GM21576 (cell line): Measurements from ENCODE around the gene NCAPH2.

Source experiments
- ATAC-seq: cut with Tn5 transposase; IDR thresholded peaks from one replicate; pipeline ENCODE4 v1.9.1; 2021; ENCODE audit warnings: mild to moderate bottlenecking, moderate library complexity; ENCODE audit not compliant: unreplicated experiment

NCAPH2 gene

DNA sequence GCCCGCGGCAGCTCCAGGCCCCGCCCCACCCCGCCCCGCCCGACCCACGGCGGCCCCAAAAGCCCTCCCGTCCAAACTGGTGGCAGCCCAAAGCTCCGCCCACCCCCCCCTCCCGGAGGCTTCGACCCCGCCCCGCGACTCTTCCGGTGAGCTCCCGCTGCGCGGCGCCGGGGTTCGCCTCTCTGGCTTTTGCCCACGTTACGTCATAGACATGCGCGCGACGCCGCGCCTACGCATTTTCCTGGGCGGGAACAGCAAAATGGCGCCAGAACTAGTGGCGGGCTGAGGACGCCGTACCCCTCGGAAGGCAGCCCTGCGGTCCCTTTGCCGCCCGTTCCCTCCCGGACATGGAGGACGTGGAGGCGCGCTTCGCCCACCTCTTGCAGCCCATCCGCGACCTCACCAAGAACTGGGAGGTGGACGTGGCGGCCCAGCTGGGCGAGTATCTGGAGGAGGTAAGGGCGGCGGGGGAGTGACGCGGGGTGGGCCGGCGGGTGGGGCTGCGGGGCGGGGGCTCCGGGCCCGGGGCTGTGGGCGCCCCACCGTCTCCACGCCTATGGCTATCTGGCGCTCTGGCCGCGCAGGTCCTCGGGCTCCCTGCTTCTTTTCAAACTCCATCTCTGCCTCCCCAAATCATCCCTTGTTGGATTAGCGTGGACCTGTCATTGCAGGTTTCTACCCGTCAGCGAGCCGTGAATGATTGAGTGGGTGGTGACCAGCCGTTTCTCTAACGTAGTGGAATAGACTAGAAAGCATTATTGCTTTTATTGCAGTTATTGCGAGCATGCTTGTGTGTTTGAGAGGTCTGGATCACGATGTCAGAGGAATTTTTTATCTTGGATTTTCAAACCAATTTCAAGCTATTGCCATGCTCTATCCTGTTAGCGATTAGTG lies at the start of gene NCAPH2:
Gene NCAPH2, plus strand, starts transcription at position 234 of the 894 bp plus-strand sequence. Its CDS starts 114 bp downstream, at position 348.
- ATAC-seq, result peak; percentile 57

DNA sequence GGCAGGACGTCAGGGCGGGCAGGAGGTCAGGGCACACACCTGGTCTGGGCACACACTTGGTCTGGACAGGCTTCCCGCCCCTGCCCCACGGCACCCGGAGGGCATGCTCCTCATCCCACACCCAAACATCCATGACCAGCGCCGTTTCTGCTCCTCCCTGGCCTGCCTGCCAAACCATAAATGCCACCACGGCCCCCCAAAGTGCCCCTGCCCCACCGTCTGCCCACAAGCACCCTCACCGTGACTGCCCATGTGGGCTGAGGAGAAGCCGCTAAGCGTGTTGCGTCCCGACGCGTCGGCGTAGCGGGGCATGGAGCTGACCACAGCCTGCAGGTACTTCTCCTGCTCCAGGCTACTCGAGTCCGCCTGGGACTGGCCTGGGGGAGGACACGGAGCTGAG lies 49.0 kb upstream of the NCAPH2 start:
- ATAC-seq, result no peak

DNA sequence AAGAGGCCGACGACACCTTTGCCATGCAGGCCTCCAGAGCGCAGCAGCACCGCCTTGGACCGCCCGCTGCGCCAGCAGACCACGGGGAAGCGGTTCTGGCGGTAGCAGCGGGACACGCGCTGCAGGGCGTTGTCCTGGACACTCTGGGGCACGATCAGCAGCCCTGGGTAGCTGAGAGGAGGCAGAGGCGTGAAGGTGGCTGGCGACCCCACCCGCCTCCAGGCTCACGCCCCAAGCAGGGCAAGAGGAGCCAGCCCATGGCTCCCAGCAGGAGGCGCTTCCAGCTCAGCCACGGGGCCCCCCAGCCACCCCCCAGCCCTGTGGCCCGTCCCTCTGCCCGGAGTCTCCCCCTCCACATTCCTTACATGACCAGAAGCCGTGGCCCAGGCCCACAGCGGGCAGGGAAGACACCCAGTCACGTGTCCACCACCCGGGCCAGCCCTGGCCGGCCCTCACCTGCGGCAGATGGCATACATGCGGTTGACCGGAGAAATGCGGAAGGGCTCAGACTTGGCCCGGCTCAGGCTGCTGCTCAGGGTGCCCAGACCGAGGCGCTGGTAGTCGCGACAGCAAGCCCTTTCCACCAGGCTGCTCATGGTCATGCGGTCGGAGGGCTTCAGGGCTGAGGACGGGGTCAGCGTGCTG lies 48.4 kb upstream of the NCAPH2 start:
- ATAC-seq, result no peak

DNA sequence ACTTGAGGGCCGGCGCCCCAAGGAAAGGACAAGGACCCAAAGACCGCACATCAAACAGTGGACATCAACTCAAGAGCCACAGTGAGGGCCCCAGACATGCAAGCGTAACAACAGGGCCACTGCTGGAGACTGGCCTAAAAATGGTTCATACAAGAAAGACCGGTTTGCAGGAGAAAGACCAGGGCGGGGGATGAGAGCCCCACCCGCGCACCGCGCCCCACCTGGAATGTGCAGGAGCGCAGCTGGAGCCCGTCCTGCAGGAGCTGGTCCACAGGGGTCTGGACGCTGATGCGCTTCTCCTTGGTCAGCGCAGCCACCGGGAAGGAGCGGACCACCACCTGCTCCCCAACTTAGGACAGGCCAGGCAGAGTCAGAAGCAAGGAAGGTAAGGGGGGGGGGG lies 47.1 kb upstream of the NCAPH2 start:
- ATAC-seq, result no peak

DNA sequence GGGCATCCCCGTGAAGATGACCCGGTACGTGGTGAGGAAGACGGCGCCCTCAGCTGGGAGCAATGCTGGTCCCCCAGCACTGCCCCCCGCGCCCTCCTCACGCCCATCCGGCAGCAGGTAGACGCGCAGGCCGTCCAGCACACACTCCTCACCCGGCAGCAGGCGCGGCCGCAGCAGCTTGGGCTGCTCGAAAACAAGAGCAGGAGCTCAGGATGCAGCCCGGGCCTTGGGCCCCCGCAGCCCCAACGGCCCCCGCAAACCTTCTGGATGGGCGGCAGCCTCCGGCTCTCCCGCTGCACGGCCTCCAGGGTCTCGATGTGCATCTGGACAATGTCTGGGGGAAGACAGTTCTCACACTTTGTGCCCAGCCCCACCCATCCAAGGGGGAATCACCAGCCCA lies 46.5 kb upstream of the NCAPH2 start:
- ATAC-seq, result no peak

DNA sequence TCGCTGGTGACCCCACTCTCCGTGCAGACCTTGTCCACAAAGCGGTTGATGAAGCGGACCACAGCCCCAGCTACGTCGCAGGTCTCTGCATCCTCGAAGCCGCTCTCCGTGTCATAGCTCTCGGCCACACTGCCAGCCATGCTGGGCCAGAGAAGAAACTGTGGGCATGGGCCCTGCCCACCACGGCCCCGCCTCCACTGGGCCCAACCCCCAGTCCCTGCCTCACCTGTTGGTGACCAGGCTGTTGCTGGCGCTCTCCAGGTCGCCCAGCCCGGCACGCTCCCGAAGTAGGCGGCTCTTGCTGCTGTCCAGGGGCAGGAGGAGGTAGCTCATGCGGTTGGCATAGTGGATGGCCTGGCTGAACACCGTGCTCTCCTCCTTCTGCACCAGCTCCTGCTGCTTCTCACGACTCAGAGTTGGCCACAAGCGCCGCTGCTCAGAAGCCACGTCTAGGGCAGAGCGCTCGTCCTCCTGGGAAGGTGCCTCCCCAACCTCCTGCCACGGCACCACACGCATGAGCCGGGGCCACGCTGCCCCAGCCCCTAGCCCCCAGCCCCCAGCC lies 46.0 kb upstream of the NCAPH2 start:
- no peak for ATAC-seq

DNA sequence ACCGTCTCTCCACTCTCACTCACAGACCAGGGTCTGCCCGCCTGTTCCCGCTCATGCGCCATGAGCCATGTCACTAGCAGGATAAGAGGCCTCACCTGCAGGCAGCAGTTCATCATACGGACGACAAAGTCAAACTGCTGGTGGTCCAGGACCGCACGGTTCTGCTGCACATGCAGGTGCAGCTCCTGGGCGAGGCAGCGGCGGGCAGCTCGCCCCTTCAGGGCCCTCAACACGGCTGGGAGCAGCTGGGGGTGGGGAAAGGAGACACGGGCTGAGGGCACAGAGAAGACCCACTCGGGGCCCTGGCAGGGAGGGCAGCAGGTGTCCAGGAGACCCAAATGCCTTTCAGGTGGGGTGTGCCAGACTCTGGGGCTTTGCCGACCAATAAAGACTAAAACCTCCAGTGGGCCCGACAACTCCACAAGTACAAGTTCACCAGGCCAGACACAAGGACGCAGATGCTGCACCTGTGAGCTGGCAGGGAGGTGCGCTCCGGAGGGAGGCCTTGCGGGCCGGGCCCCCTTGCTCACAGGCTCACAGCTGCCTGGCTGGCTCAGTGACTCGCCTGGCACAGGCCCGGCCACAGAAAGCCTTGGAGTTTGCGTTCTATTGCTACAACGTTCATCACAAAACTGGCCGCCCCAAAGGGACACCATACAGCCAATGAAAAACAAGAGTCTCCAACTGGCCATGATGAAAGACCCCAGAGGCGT lies 44.7 kb upstream of the NCAPH2 start:
- no peak for ATAC-seq

DNA sequence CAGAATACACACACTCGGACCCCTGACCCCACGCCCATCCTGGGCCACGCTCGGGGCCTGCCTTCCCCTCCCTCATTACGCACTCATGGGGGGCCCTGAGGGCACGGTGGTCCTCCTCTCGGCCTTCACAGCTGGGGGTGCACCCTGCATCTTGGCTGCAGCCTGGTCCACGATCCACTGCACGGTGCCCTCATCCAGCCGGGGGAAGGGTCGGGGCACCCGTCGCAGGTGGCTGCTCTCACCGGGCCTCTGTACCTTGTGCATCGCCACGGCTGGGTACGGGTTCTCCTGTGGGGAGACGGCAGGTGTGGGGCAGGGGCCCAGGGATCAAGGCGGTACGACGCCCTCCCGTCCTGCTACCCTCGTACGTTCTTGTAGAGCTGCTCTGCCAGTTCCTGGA lies 43.6 kb upstream of the NCAPH2 start:
- no peak for ATAC-seq

DNA sequence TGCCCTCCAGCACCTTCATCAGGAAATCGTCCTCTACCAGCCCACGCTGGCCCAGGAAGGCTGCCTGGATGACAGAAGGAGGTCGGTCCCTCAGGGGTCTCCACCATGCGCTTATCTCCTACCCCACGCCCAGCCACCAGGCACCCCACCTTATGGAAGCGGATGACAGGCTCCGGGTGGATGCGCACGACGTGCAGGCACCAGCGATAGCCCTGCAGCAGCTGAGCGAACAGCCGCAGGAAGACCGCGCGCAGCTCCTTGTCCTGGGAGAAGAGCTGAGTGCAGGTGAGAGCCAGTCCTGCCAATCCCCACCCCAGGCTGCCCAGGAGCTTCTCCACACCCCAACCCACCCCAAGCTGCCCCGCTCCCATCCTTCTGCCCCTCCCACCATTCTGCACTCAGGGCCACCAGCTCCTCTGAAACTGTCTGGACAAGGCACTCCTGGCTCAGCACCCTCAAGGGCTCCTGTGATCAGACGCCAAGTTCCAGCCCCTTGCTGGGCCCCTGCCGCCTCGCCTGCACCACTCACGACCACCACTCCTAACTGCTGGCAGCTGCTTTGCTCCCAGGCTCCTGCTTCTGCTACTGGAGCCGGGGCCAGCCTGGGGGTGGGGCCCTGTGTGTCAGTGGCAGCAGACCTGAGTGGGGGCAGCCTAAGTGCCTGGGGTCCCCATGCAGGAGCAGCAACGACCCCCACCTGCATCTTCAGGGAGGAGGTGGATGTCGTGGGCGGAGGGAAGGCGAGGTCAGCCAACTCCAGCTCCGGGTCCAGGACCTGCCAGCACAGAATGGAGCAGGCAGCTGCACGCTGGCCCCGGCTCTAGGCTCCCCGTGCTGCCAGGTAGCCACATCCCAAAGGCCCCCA lies 42.7 kb upstream of the NCAPH2 start:
- ATAC-seq, result no peak

DNA sequence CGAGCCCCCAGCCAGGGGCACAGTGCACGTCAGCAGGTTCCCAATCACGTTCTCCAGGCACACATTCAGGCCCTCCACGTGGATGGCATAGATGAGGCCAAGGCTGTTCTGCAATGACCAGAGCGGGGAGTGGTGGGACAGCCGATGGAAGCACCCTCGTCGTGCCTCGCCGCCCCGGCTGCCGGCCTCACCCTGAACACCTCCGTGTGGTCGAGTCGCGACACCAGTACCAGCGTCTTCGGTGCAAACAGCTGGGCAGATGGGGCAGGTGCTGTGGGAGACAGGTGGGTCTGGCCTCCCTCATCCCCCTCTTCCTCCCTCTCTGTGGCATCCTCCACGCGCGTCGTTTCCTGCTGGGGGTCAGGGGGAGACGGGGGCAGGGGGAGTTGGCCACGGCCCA lies 40.7 kb upstream of the NCAPH2 start:
- ATAC-seq, result no peak

DNA sequence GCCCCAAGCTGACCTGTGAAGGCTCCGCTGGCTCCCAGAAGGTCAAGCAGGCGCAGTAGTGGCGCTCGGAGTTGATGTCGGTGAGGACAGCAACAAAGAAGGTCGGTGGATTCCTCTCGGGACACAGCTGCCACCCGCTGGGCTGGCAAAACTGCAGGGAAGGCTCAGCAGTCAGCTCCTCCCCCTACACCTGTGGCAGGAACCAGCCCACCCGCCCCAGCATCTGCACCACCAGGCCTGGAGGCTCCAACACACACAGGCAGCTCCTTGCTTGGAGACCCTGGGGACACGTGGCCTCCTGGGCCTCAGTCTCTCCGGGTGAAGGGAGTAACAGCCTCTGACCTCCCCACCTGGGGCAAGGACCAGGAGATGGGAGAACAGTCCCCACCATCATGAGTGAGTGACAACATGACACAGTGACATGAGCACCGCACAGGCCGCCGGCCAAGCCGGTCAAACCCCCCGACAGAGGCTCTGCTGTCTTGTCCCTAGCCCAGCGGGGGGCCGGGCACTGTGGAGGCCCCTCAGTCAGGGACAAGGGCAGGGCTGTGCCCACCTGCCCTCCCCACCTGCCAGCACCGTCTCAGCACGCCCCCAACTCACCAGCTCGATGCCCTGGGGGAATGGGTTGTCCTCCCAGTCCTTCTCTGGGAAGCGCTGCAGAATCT lies 40.1 kb upstream of the NCAPH2 start:
- ATAC-seq, result no peak

DNA sequence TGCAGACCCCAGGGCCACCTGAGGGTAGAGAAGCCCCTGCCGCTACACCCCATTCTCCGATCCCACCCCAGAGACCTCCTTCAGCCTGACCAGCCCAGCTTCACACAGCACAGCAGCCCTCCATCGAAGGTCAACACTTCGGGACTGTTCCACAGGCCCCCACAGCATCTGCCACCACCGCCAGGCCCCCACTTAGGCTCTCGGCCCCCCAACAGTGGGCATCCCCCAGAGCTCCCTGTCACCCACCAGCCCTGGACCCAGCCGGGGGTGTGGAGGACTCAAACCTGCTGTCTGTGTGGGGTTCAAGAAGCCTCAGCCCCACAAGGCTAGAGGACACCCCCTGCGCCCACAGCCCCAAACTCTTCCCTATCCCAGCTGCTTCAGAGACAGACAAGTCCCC lies 39.4 kb upstream of the NCAPH2 start:
- ATAC-seq, result no peak

DNA sequence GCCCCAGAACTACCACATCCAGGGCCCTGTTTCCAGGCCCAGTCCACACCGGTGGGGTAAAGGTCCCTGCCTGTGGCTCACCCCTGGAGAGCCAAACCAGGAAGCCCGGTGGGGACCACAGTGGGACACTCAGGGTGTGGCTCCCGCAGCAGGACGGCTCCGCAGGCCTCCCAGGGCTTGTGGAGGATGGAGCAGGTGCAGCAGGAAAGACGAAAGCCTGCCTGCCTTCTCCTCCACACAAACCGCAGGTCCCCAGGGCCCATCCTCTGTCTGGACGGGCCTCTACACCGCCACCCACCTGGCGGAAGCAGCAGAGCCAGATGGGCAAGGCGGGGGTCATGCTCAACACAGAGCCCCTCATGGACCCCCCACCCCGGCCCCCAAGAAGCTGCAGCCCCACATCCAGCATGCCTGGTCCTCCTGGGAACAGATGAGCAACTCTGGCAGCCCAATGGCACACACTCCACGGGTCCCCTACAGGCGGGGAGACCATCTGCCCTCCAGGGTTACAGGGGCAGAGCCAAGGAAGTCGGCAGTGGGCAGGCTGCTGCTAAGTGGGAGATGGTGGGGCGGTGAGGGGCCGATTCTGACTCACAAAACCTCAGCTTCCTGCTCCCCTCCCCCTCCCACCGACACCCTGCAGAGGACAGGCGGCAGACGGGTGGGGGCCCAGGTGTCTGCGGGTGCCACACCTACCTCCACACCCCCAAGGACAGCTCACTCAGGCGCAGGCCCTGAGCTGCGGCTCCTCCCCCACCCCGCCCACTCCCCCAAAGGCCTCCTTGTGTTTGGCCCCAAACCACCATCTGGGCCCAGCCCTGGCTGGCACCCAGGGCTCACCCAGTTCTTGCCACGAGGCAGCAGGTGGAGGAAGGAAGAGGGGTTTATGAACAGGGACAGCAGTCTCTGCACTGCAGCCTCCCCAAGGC lies 38.4 kb upstream of the NCAPH2 start:
- ATAC-seq, result peak; percentile 50

DNA sequence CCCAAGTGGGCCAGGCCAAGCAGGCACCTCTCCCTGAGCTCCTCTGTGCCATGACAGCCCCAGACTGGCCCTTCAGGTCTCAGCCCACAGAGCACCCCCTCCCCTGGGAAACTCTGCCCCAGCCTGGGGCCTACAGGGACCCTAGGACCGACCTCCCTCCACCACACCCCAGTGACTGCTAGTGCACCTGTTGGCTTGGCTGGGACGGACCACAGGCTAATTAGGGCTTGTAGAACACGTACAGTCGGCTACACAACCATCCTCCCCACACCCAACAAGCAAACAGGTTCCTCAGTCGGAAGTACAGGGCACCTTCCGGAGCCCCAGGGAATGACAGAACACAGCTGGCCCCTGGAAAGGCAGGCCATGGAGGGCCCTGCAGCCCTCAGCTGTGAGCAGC lies 37.5 kb upstream of the NCAPH2 start:
- ATAC-seq, result no peak

DNA sequence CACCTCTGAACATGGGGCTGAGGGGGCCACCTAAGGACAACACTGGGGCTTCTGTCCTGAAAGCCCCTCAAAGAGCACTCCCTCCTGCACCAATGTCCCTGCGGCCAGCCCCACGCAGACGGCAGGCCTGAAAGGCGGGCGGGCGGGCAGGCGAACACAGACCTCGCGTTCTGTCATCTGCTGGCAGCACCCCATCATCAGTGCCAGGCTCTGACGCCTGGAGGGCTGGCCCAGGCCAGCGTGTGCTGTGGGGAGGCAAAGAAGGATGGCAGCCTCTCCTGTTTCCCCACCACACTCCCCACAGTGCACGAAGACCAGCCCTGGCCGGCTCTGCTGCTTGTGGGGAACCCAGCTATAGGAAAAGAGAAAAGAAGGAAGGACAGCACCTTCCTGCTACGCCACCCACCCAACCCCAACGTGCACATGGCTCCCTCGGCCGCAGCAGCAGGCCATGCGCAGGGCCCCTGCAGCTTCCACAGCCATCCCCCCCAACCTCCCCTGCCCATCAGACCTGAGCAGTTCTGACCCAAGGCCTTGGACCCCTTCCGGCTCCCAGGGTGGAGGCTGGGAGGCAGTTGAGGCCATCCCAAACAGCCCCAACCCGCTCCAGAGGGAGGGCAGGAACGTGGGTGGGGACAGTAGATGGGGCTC lies 36.7 kb upstream of the NCAPH2 start:
- ATAC-seq, result no peak

DNA sequence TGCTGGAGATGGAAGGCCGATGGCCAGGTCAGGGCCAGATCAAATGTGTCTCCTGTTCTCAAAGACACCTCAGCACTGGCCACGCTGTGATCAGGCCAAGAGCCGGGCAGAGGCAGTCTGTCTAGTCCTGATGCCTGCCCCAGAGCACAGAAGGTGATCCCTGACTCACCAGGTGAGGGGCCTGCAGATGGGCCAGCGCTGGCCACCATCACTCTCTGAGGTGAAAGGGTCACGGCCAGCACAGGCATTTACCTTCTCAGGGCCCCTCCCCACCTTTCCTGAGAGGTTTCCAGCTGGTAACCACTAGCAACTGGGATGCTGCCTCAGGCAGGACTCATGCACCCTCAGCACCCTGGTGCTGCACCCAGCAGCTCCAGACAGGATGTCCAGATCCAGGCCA lies 36.1 kb upstream of the NCAPH2 start:
- ATAC-seq, result no peak

DNA sequence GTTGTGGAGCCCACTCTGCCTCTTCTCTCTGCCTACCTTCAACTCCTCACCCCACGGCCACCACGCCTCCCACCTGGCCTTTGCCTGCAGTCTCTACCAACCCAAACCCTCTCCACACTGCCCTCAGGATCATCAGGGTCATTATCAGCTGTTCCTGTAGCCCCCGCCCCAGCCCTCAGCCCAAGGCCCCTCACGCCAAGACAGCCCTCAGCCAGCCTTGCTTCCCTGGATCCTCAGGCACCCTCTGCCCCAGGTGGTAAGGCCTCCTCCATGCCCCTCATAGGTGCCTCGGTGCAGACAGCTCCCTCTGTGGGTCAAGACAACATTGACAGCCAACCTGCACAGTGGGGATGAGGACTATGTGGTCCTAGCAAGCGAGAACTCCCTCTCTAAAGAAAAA lies 34.9 kb upstream of the NCAPH2 start:
- no peak for ATAC-seq
